Effector memory CD8-positive, alpha-beta T cell (primary cell): Measurements from ENCODE around the gene FKBP15.
"Not testable (repeated sequence)": the region's sequence is repeated elsewhere in the genome, so short reads cannot be mapped to it uniquely, and the experiment has no call there.

ENCODE experiments used
- ATAC-seq: fragments of 150-1000 bp; cut with Tn5 transposase; replicated peaks from 2 replicates; pipeline ENCODE4 v1.10.0; 2021; ENCODE audit warnings: mild to moderate bottlenecking, moderate library complexity
- DNase-seq, 3 experiments: peaks; one replicate each; pipeline ENCODE4 v3.0.0; 2021
- H3K27ac Mint-ChIP-seq, 2 donors: one replicate each; pipeline ENCODE4 v1.8.0; 2022; ENCODE audit warnings: mild to moderate bottlenecking in 2 of 2, mixed read lengths in 2 of 2, moderate library complexity in 2 of 2
- H3K27me3 Mint-ChIP-seq, 2 donors: one replicate each; pipeline ENCODE4 v1.8.0; 2022; ENCODE audit warnings: mixed read lengths in 2 of 2
- H3K36me3 Mint-ChIP-seq: one replicate; pipeline ENCODE4 v1.8.0; 2022; ENCODE audit warnings: mild to moderate bottlenecking, moderate library complexity, mixed read lengths; ENCODE audit not compliant: insufficient read depth
- H3K4me1 Mint-ChIP-seq, 2 donors: one replicate each; pipeline ENCODE4 v1.8.0; 2022; ENCODE audit warnings: low read depth in 2 of 2, mixed read lengths in 2 of 2
- H3K4me3 Mint-ChIP-seq, 2 donors: one replicate each; pipeline ENCODE4 v1.8.0; 2022; ENCODE audit warnings: mild to moderate bottlenecking in 2 of 2, mixed read lengths in 2 of 2, moderate library complexity in 2 of 2
- H3K9me3 Mint-ChIP-seq, 2 donors: one replicate each; pipeline ENCODE4 v1.8.0; 2022; ENCODE audit warnings: mixed read lengths in 2 of 2

Gene FKBP15

DNA sequence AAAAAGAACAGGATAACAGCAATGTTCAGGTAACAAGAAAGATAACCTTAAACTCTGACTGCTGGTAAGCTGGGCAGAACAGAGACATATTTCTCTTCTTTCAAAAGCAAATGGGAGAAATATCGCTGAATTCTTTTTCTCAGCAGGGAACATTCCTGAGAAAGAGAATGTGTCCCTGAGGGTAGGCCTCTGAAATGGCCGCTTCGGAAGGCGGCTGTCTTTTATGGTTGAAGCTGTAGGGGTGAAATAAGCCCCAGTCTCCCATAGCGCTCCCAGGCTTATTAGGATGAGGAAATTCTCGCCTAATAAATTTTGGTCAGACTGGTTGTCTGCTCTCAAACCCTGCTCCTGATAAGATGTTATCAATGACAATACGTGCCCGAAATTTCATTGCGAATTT lies 80.2 kb downstream of the FKBP15 start:
- H3K36me3 Mint-ChIP-seq, DNase-seq, H3K4me1 Mint-ChIP-seq, H3K4me3 Mint-ChIP-seq, H3K27ac Mint-ChIP-seq, ATAC-seq, H3K9me3 Mint-ChIP-seq: not testable (repeated sequence)
- peaks cover 55 to 57% of the 10 kb centered on the region in 2 donors for H3K27me3 Mint-ChIP-seq

DNA sequence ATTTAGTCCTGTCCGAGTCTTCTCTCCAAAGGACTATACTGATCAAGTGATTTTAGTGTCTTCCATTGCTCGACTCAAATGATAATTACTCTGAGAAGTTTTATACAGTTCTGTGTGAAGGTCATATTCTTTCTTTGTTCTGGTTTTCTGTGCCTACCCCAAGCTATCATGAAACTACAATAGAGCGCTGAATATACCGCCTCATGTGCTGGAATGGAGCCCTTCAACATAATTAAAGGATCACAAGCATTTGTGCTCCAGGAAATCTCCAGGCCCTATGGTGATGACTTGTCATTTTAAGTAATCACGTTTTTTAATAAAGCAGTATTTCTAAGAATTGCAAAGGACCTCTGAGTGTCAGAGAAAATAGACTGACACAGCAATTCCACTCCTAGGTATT lies 81.1 kb downstream of the FKBP15 start:
- ATAC-seq (no peak), DNase-seq (no peak)
- H3K4me1 Mint-ChIP-seq = no peaks in the 10 kb centered on the region
- no peaks in the 10 kb centered on the region for H3K36me3 Mint-ChIP-seq
- no peak overlapping the region for H3K4me3 Mint-ChIP-seq
- peaks cover 53% of the 10 kb centered on the region in 2 donors for H3K27me3 Mint-ChIP-seq
- H3K9me3 Mint-ChIP-seq = peaks cover 0 to 2% of the 10 kb centered on the region in 2 donors
- H3K27ac Mint-ChIP-seq = no peak overlapping the region

DNA sequence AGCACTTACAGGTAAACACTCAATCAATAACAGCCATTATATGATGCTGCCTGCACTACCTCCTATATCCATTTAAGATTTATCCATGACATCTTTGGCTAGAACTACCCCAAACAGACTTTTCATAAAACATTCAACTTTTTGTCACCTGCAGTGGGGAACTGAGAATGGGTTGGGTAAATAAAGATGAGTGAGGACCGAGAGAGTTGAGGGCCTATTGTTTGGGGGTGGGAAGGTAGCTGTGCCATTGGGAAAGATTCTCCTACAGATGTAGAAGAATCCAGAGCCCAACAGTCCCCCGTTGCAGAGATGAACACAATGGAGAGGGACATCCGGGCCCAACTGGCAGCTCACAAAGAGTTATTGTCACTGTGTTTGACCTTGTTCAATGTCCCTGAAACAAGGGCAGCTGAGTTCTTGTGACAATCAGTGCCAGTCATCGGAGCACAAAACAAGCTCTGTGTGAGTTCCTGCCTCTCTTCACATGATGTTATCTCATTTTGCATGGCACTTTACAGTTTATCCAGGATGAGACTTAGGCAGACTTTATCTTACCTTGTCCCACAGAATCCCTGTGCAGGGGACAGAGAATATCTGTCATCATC lies 81.8 kb downstream of the FKBP15 start:
- Mint-ChIP-seq H3K27me3 (peaks cover 47% of the 10 kb centered on the region in 2 donors), H3K9me3 (peaks cover 0 to 2% of the 10 kb centered on the region in 2 donors), H3K4me1 (no peaks in the 10 kb centered on the region), H3K4me3 (no peak overlapping the region), H3K36me3 (no peaks in the 10 kb centered on the region), H3K27ac (no peak overlapping the region)
- DNase-seq (no peak), ATAC-seq (no peak)

DNA sequence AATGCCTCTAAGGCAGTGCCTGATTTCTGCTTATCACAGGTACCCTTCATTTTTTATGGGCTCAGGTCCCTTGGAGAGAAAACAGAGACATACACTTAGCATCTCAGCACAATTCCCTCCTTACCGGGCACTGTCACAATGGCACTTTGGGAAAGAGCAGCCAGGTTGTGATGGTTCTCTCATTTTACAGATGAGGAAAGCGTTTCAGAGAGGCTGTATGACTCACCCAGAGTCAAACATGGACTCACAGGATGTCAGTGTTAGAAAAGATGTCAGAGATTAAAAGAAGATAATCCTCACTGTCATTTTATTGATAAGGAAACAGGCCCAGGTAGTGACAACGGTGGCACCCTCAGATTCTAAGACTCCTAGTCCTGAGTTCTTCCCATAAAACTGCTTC lies 82.3 kb downstream of the FKBP15 start:
- no peaks in the 10 kb centered on the region for H3K36me3 Mint-ChIP-seq
- peaks cover 0 to 2% of the 10 kb centered on the region in 2 donors for H3K9me3 Mint-ChIP-seq
- DNase-seq (no peak), ATAC-seq (no peak)
- H3K4me3 Mint-ChIP-seq = no peak overlapping the region
- peaks cover 41 to 45% of the 10 kb centered on the region in 2 donors for H3K27me3 Mint-ChIP-seq
- H3K4me1 Mint-ChIP-seq = no peaks in the 10 kb centered on the region
- H3K27ac Mint-ChIP-seq = no peak overlapping the region

DNA sequence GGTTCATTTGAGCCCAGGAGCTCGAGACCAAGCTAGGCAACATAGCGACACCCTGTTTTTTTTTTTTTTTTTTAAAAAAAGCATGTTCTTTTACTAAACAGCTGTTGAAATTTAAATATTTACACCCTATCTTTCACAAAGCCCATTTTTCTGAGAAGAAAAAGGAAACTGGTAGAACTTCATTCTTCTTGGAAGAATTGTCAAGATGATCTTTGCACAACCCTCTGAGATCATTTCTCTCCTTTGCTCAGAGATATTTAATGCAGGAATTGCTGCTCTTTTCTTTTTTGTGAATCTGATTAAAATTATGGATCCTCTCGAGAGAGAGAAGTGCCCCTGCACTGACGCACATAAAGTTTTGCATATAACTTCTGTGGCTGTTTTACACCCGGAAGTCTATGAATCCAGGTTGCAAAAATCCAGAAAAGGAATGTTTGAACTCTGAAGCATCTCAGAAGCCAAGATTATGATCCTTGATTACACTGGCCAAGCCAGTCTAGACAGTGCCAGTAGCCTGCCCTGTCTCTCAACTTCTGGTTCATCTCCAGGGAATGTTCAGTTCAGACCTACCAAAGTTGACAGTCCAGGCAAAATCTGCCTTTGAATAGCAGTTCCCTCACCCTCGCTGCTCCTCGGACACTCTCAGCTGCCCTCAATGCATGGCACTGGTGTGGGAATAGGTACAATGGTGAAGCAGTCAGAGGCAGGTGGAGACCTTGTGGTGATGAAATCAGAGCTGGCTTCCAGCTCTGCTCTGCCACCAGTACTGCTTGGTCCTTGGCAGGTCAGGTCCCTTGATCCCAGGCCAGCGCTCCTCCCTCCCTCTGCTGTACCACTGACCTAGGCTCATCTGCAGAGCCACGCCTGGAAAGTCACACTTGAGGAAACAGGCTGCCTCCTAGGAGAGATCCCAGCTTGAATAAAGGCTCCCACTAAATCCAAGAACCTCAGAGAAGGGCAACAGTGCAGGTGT lies 83.6 kb downstream of the FKBP15 start:
- Mint-ChIP-seq H3K27me3 (peaks cover 31 to 44% of the 10 kb centered on the region in 2 donors), H3K4me3 (no peak overlapping the region), H3K27ac (no peak overlapping the region), H3K9me3 (peaks cover 0 to 2% of the 10 kb centered on the region in 2 donors), H3K4me1 (no peaks in the 10 kb centered on the region), H3K36me3 (no peaks in the 10 kb centered on the region)
- ATAC-seq = no peak
- no peak for DNase-seq

DNA sequence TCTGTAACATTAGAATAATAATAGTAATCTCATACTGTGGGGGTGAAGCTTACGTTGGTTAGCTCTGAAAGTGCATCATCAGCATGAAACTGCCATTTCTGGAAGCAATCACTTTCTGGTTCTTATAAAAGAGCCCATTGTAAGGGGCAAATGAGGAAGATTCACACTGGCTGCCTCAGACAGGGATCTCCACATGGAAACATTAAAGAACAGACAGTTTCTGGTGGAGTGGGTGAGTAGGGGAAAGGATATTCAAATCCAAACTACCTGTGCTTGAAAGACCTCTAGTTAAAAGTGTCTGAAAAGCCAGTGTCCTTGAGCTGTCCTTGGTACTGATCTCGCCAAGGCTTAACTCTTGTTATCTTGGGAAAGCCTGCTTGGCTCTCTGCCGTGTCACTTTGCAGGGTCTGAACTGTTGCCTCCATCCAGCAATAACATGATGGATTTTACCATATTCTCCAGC lies 89.4 kb downstream of the FKBP15 start:
- Mint-ChIP-seq H3K36me3 (no peaks in the 10 kb centered on the region), H3K4me1 (no peaks in the 10 kb centered on the region), H3K4me3 (no peak overlapping the region), H3K9me3 (no peaks in the 10 kb centered on the region), H3K27me3 (peaks cover 54 to 62% of the 10 kb centered on the region in 2 donors), H3K27ac (no peak overlapping the region)
- DNase-seq (no peak), ATAC-seq (no peak)

DNA sequence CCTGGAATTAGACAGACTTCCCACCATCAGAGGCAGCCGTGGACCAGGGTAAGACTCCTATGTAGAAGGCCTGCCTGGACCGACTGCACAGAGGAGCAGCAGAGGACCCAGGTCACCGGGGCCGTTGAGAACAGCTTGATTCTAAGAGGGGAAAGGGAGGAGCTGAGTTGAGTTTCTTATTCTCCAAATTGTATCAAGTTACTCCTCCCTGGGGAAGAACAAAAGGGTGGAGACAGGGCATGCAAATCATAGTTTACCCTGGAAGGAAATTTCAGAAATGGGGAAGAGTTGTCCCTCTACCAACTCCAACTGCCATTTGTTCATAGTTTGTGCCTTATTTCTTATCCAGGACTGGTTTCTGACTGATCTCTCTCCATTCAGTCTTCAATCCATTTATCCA lies 91.2 kb downstream of the FKBP15 start:
- no peaks in the 10 kb centered on the region for H3K4me1 Mint-ChIP-seq

DNA sequence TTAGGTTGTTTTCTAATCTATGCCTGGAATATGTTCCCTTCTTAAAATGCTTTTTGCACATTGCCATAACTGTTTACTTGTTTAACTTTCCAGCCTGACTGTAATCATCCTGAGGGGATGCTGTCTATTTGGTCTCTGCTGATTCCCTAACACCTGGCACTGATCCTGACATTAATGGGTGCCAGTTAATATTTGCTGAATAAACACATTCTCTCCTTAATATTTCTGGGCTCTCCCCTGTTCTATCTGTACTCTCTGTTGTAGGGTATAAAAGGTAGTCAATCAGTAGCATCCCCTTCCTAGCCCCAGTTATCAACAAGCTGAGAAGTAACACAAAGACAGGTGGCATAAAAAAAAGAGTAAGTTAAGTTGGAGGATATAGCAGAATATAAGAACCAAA lies 91.6 kb downstream of the FKBP15 start:
- Mint-ChIP-seq H3K36me3 (no peaks in the 10 kb centered on the region), H3K9me3 (no peaks in the 10 kb centered on the region), H3K4me3 (no peak overlapping the region), H3K27me3 (peaks cover 48 to 53% of the 10 kb centered on the region in 2 donors), H3K4me1 (no peaks in the 10 kb centered on the region), H3K27ac (no peak overlapping the region)
- DNase-seq (no peak), ATAC-seq (no peak)

More for the DNA sequence above, 91.2 kb downstream of the FKBP15 start:
- Mint-ChIP-seq H3K27ac (no peak overlapping the region), H3K36me3 (no peaks in the 10 kb centered on the region), H3K27me3 (peaks cover 48 to 53% of the 10 kb centered on the region in 2 donors), H3K4me3 (no peak overlapping the region), H3K9me3 (no peaks in the 10 kb centered on the region)
- ATAC-seq (no peak), DNase-seq (no peak)

DNA sequence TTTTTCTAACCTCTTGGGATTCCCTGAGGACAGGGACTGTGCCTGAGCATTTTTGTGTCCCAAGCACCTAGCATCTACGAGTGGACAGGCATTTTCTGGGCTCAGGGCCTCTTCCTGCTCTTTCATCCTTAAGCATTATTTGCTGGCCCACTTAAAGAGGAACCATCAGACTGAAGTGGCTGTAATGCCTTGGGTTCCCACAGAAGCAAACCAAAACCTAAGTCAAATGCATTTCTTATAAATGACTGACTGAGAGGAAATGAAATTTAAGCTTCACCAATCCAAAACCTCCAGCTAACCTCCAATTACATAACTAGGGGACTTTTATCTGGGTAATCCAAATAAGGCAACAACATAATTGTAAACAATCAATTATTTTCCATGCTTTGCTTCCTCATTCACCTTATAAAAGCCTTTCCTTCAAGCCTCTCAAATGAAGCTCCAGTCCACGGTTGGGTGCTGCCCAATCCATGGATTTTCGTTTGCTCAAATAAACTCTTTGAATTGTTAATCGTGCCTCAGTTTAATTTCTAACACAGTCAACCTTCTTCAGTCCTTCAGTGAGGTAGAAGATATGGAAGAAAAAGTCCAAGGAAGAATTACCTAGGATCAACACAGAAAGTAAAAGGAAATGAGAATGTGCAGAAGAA lies 95.6 kb downstream of the FKBP15 start:
- Mint-ChIP-seq H3K9me3 (no peaks in the 10 kb centered on the region), H3K27me3 (peaks cover 36 to 49% of the 10 kb centered on the region in 2 donors), H3K36me3 (no peaks in the 10 kb centered on the region), H3K4me3 (no peak overlapping the region), H3K27ac (no peak overlapping the region), H3K4me1 (no peaks in the 10 kb centered on the region)
- ATAC-seq = no peak
- no peak for DNase-seq

DNA sequence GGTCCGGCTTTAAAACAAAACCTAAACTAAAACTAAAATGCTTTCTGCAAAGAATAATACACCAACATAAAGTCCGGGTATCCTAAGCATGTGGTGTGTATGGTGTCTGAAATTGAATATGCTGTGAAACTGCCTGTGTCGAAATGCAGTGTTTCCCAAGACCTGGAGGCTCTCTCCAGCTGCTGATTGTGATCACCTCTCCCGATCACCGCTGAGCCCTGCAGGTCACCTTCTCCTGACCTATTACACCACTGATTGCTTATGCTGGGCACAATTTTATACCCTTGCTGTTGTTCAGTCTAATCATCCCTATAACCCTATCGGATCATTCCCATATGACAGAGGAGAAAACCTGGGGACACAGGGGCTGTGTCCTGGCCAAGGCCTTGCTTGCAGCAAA lies 102.2 kb downstream of the FKBP15 start:
- H3K4me1 Mint-ChIP-seq, H3K9me3 Mint-ChIP-seq, DNase-seq, ATAC-seq, H3K36me3 Mint-ChIP-seq, H3K27ac Mint-ChIP-seq, H3K4me3 Mint-ChIP-seq: not testable (repeated sequence)
- H3K27me3 Mint-ChIP-seq = peaks cover 0 to 14% of the 10 kb centered on the region in 2 donors
